PC-3 (cell line): ENCODE results near the gene SAPCD1. TPM values are rescaled to one million over a fixed set of nuclear protein-coding genes. Genes with fewer than 3 reads are reported as not detected.
"Not testable (repeated sequence)": the region's sequence is repeated elsewhere in the genome, so short reads cannot be mapped to it uniquely, and the experiment has no call there.

Experiments
- ATAC-seq: fragments of 200-7000 bp; cut with Tn5 transposase; 2 replicates; pipeline ENCODE4 v1.9.1; 2020; ENCODE audit warnings: mild to moderate bottlenecking, moderate library complexity
- BruUV-seq: library from RNA; stranded (reverse); fragments of 400-500 nt; replicated peaks from 2 replicates; lab custom pipeline; 2021; lab: Mats Ljungman, UMichigan
- CTCF ChIA-PET: fragments of 300-600 bp; sonication (Branson Sonifier 250); formaldehyde crosslinking; loops from one replicate; lab custom pipeline; 2022; ENCODE audit warnings: antibody characterized with exemption; lab: Charles Lee
- POLR2A ChIA-PET: fragments of 300-600 bp; sonication (Branson Sonifier 250); formaldehyde crosslinking; loops from one replicate; lab custom pipeline; 2022; ENCODE audit warnings: antibody characterized with exemption; ENCODE audit not compliant: unreplicated experiment; lab: Charles Lee
- DNase-seq: peaks from one replicate; pipeline ENCODE4 v3.0.0-alpha.2; 2015
- H2AFZ ChIP-seq: fragments of 300-600 bp; sonication (generic); 2 replicates; pipeline ENCODE4 v1.6.0; 2016; ENCODE audit warnings: antibody characterized with exemption, low read length
- H3F3A ChIP-seq: fragments of 300-600 bp; sonication (generic); one replicate; pipeline ENCODE4 v1.6.0; 2017; ENCODE audit warnings: antibody characterized with exemption, low read length, control low read depth, mild to moderate bottlenecking; ENCODE audit not compliant: unreplicated experiment
- H3K27ac ChIP-seq: fragments of 300-600 bp; sonication (generic); 2 replicates; pipeline ENCODE4 v1.5.1; 2016; ENCODE audit warnings: mild to moderate bottlenecking, low read length
- H3K27me3 ChIP-seq: fragments of 300-600 bp; sonication (generic); 2 replicates; pipeline ENCODE4 v1.6.1; 2016; ENCODE audit warnings: low read length, mixed read lengths
- H3K36me3 ChIP-seq: fragments of 300-600 bp; sonication (generic); 2 replicates; pipeline ENCODE4 v1.6.1; 2016; ENCODE audit warnings: low read depth, mixed run types, low read length, mixed read lengths
- H3K4me1 ChIP-seq: fragments of 300-600 bp; sonication (generic); 2 replicates; pipeline ENCODE4 v1.5.1; 2016; ENCODE audit warnings: low read length; ENCODE audit not compliant: insufficient read depth
- H3K4me2 ChIP-seq: fragments of 300-600 bp; sonication (generic); 2 replicates; pipeline ENCODE4 v1.6.0; 2016; ENCODE audit warnings: low read length
- H3K4me3 ChIP-seq: fragments of 300-600 bp; sonication (generic); 2 replicates; pipeline ENCODE4 v1.5.1; 2016; ENCODE audit warnings: mild to moderate bottlenecking, low read length, mixed read lengths
- H3K79me2 ChIP-seq: fragments of 300-600 bp; sonication (generic); 2 replicates; pipeline ENCODE4 v1.6.1; 2017; ENCODE audit warnings: low read length, mixed read lengths
- H3K9ac ChIP-seq: fragments of 300-600 bp; sonication (generic); 2 replicates; pipeline ENCODE4 v1.6.0; 2016; ENCODE audit warnings: mild to moderate bottlenecking, low read length
- H3K9me2 ChIP-seq: fragments of 300-600 bp; sonication (generic); replicated peaks from 2 replicates; pipeline ENCODE4 v1.6.1; 2016; ENCODE audit warnings: mixed run types, low read length, mixed read lengths
- H3K9me3 ChIP-seq: fragments of 300-600 bp; sonication (generic); 2 replicates; pipeline ENCODE4 v1.6.1; 2016; ENCODE audit warnings: low read length, mixed read lengths
- H4K20me1 ChIP-seq: fragments of 300-600 bp; sonication (generic); 2 replicates; pipeline ENCODE4 v1.6.1; 2016; ENCODE audit warnings: low read length, mixed read lengths
- CTCF ChIP-seq: fragments of 300-600 bp; sonication (generic); conservative IDR thresholded peaks from 2 replicates; pipeline ENCODE4 v1.5.1; 2017; ENCODE audit warnings: antibody characterized with exemption, low read depth, mild to moderate bottlenecking, low read length
- EZH2 ChIP-seq: fragments of 300-600 bp; sonication (generic); IDR thresholded peaks from one replicate; pipeline ENCODE4 v1.6.1; 2017; ENCODE audit warnings: antibody characterized with exemption, mild to moderate bottlenecking, low read length; ENCODE audit not compliant: unreplicated experiment
- EZH2phosphoT487 ChIP-seq: fragments of 300-600 bp; sonication (generic); IDR thresholded peaks from 2 replicates; pipeline ENCODE4 v1.6.1; 2018; ENCODE audit warnings: mild to moderate bottlenecking, antibody characterized with exemption, low read length, borderline replicate concordance
- intact Hi-C: fragments of 100-400 bp; cut with micrococcal nuclease; formaldehyde crosslinking; loops from 2 replicates; pipeline ENCODE4 v1.9.0; 2023
- total RNA-seq: library from RNA; depleted of rRNA; stranded (reverse); fragments of >200 nt; gene quantifications from 2 replicates; pipeline ENCODE4 v1.2.3, GENCODE V29; 2014

SAPCD1 gene
- total RNA-seq, 1 experiment from 2014 or later: 4.2 TPM

- no peaks in the 10 kb centered on the region for H4K20me1 ChIP-seq
- no peak for TF ChIP-seq EZH2phosphoT487
- no peak for TF ChIP-seq CTCF
- TF ChIP-seq EZH2: no peak
- ChIA-PET CTCF (no interaction called here), POLR2A (no interaction called here)
- intact Hi-C loops: no loop called here
- peaks cover 24% of the 10 kb centered on the region for H3K4me1 ChIP-seq
- H3K27me3 ChIP-seq: no peaks in the 10 kb centered on the region
- BruUV-seq: no TSS peak
- peaks cover 20% of the 10 kb centered on the region; the same call in 1 of the 2 replicates for H3K36me3 ChIP-seq
- H3K9me2 ChIP-seq: no peaks in the 10 kb centered on the region
- ATAC-seq (peak; percentile 76), DNase-seq (peak; percentile 96)
- peak overlapping the region; percentile 80 for H3K27ac ChIP-seq
- peak overlapping the region; percentile 77 for H3K9ac ChIP-seq
- H3K79me2 ChIP-seq: peaks cover 56% of the 10 kb centered on the region
- no peaks in the 10 kb centered on the region for H3F3A ChIP-seq
- peak overlapping the region; percentile 87 for H3K4me3 ChIP-seq
- H3K4me2 ChIP-seq: peak overlapping the region; percentile 95
- H3K9me3 ChIP-seq: no peaks in the 10 kb centered on the region
- no peak overlapping the region for H2AFZ ChIP-seq
Observed at GRCh38 chr6:31792761-31793171, 30.3 kb downstream of the SAPCD1 start.

- H2AFZ ChIP-seq, H3K9me3 ChIP-seq, POLR2A ChIA-PET, H3K9me2 ChIP-seq, H3K27me3 ChIP-seq, BruUV-seq, H4K20me1 ChIP-seq, ATAC-seq, CTCF ChIA-PET, DNase-seq, H3F3A ChIP-seq: not testable (repeated sequence)
- Histone ChIP-seq H3K4me3 (peak overlapping the region; percentile 87), H3K79me2 (peaks cover 56% of the 10 kb centered on the region), H3K36me3 (peaks cover 23% of the 10 kb centered on the region), H3K4me2 (peak overlapping the region; percentile 95), H3K4me1 (peaks cover 24% of the 10 kb centered on the region), H3K9ac (peak overlapping the region; percentile 99), H3K27ac (peak overlapping the region; percentile 80; the same call in 1 of the 2 replicates)
- intact Hi-C loops: loop anchor here (2.0 kb wide), 2 partner anchors 21 to 37 kb away; partner anchors contain the start of genes HSPA1A and HSPA1L
Observed at GRCh38 chr6:31793927-31794245, 31.4 kb downstream of the SAPCD1 start.

- Histone ChIP-seq H3F3A (no peaks in the 10 kb centered on the region), H3K27me3 (no peaks in the 10 kb centered on the region), H3K4me2 (peak overlapping the region; percentile 95), H3K9me3 (no peaks in the 10 kb centered on the region), H3K9ac (peak overlapping the region; percentile 99), H3K27ac (peak overlapping the region; percentile 84), H3K79me2 (peaks cover 51% of the 10 kb centered on the region), H4K20me1 (no peaks in the 10 kb centered on the region), H3K36me3 (peaks cover 19% of the 10 kb centered on the region), H3K4me1 (peaks cover 24% of the 10 kb centered on the region), H3K4me3 (peak overlapping the region; percentile 87), H3K9me2 (no peaks in the 10 kb centered on the region), H2AFZ (peak overlapping the region; percentile 91; the same call in 1 of the 2 replicates)
- peak; percentile 35 for DNase-seq
- CTCF ChIA-PET: interaction anchor here (0.5 kb wide), 1 partner anchor 20 kb away, joined by 3 read pairs; no protein-coding TSS in a partner anchor
- ATAC-seq: peak; percentile 16; the same call in 1 of the 2 replicates
- intact Hi-C loops: loop anchor here (2.0 kb wide), 2 partner anchors 20 to 36 kb away; partner anchors contain the start of genes HSPA1A and HSPA1L
- no peak for TF ChIP-seq EZH2phosphoT487
- TF ChIP-seq EZH2: no peak
- TF ChIP-seq CTCF: no peak
- TSS peak; percentile 52 for BruUV-seq
- POLR2A ChIA-PET: interaction anchor here (0.6 kb wide), 1 partner anchor 20 kb away, joined by 11 read pairs; no protein-coding TSS in a partner anchor
Observed at GRCh38 chr6:31794294-31794865, 31.9 kb downstream of the SAPCD1 start.
